Loucy (cell line): ENCODE measurements around the gene MSANTD4.

Experiments
- H2AFZ ChIP-seq: fragments of 200-600 bp; sonication (generic); 2 replicates; pipeline ENCODE4 v1.6.0; 2016; ENCODE audit warnings: antibody characterized with exemption, mild to moderate bottlenecking, low read length, moderate library complexity
- H3F3A ChIP-seq: fragments of 200-600 bp; 2 replicates; pipeline ENCODE4 v1.6.0; 2016; ENCODE audit warnings: antibody characterized with exemption, low read depth, mild to moderate bottlenecking
- H3K27me3 ChIP-seq: fragments of 200-600 bp; sonication (generic); 2 replicates; pipeline ENCODE4 v1.6.1; 2014; ENCODE audit warnings: low read length, mild to moderate bottlenecking; ENCODE audit not compliant: insufficient read depth, poor library complexity, severe bottlenecking
- H3K36me3 ChIP-seq: fragments of 200-600 bp; sonication (generic); 2 replicates; pipeline ENCODE4 v1.6.1; 2016; ENCODE audit warnings: low read length; ENCODE audit not compliant: insufficient read depth
- H3K4me1 ChIP-seq: fragments of 200-600 bp; sonication (generic); 2 replicates; pipeline ENCODE4 v1.5.1; 2014; ENCODE audit warnings: low read length, mild to moderate bottlenecking; ENCODE audit not compliant: insufficient read depth, poor library complexity, severe bottlenecking
- H3K4me2 ChIP-seq: fragments of 200-600 bp; sonication (generic); 2 replicates; pipeline ENCODE4 v1.6.0; 2014; ENCODE audit warnings: antibody characterized with exemption, low read length, low read depth, mild to moderate bottlenecking; ENCODE audit not compliant: poor library complexity, severe bottlenecking
- H3K4me3 ChIP-seq: fragments of 200-600 bp; sonication (generic); 2 replicates; pipeline ENCODE4 v1.5.1; 2014; ENCODE audit warnings: low read length, mild to moderate bottlenecking, mixed read lengths; ENCODE audit not compliant: poor library complexity, severe bottlenecking
- H3K79me2 ChIP-seq: fragments of 200-600 bp; sonication (generic); 2 replicates; pipeline ENCODE4 v1.6.1; 2014; ENCODE audit warnings: low read length; ENCODE audit not compliant: insufficient read depth
- H3K9ac ChIP-seq: fragments of 200-600 bp; sonication (generic); 2 replicates; pipeline ENCODE4 v1.6.0; 2014; ENCODE audit warnings: mild to moderate bottlenecking, low read depth, low read length, moderate library complexity; ENCODE audit not compliant: poor library complexity, severe bottlenecking
- H3K9me2 ChIP-seq: fragments of 200-600 bp; sonication (generic); replicated peaks from 2 replicates; pipeline ENCODE4 v1.6.1; 2016; ENCODE audit warnings: low read depth, low read length, mixed read lengths
- H3K9me3 ChIP-seq: fragments of 200-600 bp; sonication (generic); 2 replicates; pipeline ENCODE4 v1.6.1; 2014; ENCODE audit warnings: mild to moderate bottlenecking, antibody characterized with exemption, low read length, low read depth; ENCODE audit not compliant: insufficient read depth
- H4K20me1 ChIP-seq: fragments of 200-600 bp; sonication (generic); 2 replicates; pipeline ENCODE4 v1.6.0; 2014; ENCODE audit warnings: antibody characterized with exemption, low read length, mild to moderate bottlenecking; ENCODE audit not compliant: insufficient read depth, poor library complexity, severe bottlenecking
- EZH2phosphoT487 ChIP-seq: fragments of 200-600 bp; IDR thresholded peaks from 2 replicates; pipeline ENCODE4 v1.6.1; 2018; ENCODE audit warnings: antibody characterized with exemption, mild to moderate bottlenecking, moderate library complexity, borderline replicate concordance
- TF ChIP-seq, protein P1 (sequence below): fragments of 200-600 bp; sonication (generic); conservative IDR thresholded peaks from 2 replicates; pipeline ENCODE4 v1.5.1; 2014; ENCODE audit warnings: mild to moderate bottlenecking, antibody characterized with exemption, low read length

MSANTD4 gene

DNA sequence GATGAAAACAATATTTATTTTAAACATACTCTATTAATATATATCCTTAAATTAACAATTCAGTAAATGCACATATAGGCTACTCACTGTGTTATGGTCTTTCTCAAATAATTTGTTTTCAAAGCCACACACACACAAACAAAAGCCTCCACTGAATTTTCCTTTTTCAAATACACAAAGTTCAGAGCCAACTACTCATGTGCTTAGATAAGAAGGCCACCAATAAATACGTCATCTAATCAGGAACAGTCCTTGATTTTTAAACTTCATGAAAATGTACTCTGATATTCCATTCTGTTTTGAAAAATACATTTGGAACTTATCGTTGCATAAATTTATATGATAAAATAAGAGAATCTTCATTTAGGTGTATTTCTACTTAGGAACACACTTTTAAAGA lies 29.1 kb upstream of the MSANTD4 start:
- no peaks in the 10 kb centered on the region for H3K27me3 ChIP-seq
- H3K36me3 ChIP-seq, result no peaks in the 10 kb centered on the region
- H2AFZ ChIP-seq, result no peak overlapping the region
- TF ChIP-seq EZH2phosphoT487, result no peak
- TF ChIP-seq, protein P1, sequence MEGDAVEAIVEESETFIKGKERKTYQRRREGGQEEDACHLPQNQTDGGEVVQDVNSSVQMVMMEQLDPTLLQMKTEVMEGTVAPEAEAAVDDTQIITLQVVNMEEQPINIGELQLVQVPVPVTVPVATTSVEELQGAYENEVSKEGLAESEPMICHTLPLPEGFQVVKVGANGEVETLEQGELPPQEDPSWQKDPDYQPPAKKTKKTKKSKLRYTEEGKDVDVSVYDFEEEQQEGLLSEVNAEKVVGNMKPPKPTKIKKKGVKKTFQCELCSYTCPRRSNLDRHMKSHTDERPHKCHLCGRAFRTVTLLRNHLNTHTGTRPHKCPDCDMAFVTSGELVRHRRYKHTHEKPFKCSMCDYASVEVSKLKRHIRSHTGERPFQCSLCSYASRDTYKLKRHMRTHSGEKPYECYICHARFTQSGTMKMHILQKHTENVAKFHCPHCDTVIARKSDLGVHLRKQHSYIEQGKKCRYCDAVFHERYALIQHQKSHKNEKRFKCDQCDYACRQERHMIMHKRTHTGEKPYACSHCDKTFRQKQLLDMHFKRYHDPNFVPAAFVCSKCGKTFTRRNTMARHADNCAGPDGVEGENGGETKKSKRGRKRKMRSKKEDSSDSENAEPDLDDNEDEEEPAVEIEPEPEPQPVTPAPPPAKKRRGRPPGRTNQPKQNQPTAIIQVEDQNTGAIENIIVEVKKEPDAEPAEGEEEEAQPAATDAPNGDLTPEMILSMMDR, result no peak
- no peak overlapping the region for H3K9ac ChIP-seq
- H3K79me2 ChIP-seq, result no peaks in the 10 kb centered on the region
- H3K9me2 ChIP-seq, result no peaks in the 10 kb centered on the region
- H3F3A ChIP-seq, result no peaks in the 10 kb centered on the region
- no peak overlapping the region for H3K4me2 ChIP-seq
- H4K20me1 ChIP-seq, result no peaks in the 10 kb centered on the region
- H3K4me3 ChIP-seq, result no peak overlapping the region
- H3K9me3 ChIP-seq, result no peaks in the 10 kb centered on the region
- H3K4me1 ChIP-seq, result no peaks in the 10 kb centered on the region

DNA sequence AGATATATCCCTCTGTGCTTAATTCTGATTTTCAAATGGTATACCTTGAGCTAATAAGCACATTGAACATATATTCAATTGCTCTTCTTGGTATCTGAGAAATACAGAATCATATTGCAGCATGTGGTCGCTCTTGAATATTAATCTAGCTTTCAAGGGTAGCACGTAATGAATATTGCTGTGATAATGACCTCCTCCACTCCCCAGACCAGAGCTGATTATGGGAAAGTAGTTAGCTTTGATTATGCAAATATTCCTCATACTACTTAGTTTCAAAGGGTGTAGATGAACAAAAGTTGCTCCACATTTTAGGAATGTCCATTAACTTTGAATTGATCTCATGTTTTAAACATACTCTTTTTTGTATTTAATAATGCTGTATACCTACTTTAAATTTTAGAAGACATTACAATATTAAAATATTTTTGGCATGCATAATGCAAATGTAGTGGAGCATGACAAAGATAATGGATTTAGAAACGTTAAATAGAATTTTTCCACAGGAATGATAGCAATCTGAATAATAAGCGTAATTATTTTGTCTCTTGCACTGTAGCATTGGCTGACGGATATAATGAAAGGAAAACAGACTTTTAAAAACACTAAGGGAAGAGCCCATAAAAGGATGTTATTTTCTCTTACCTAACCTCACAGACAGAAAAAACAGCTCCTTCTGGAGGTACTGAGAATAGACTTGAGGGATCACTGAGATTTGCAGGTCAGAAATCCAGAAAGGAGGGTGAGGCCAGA lies 27.9 kb upstream of the MSANTD4 start:
- no peak overlapping the region for H2AFZ ChIP-seq
- H3K9ac ChIP-seq, result no peak overlapping the region
- no peak overlapping the region for H3K4me2 ChIP-seq
- no peaks in the 10 kb centered on the region for H3K4me1 ChIP-seq
- H3K9me3 ChIP-seq, result no peaks in the 10 kb centered on the region
- no peaks in the 10 kb centered on the region for H3K9me2 ChIP-seq
- no peaks in the 10 kb centered on the region for H3K79me2 ChIP-seq
- H3K36me3 ChIP-seq, result no peaks in the 10 kb centered on the region
- H4K20me1 ChIP-seq, result no peaks in the 10 kb centered on the region
- no peak overlapping the region for H3K4me3 ChIP-seq
- no peaks in the 10 kb centered on the region for H3K27me3 ChIP-seq
- TF ChIP-seq, protein P1, result no peak
- no peak for TF ChIP-seq EZH2phosphoT487
- no peaks in the 10 kb centered on the region for H3F3A ChIP-seq

DNA sequence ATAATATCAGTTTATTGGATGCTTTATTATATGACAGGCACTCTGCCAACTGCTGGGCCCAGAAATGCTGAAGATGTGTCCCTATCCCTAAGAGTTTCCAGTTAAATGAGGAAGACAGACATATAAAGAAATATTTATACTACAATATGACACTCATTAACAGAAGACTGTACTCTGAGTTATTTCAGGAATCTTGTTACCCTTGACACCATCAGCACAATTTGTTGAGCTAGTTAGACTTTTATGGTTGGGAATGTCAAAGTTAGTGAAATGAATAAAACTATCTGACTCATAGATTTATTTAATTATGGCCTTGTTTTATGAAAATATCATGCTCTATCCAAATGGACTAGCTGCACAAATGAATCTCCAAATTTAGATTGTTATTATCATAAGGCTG lies 25.6 kb upstream of the MSANTD4 start:
- no peaks in the 10 kb centered on the region for H3F3A ChIP-seq
- H3K27me3 ChIP-seq, result no peaks in the 10 kb centered on the region
- no peak overlapping the region for H3K4me3 ChIP-seq
- no peaks in the 10 kb centered on the region for H3K79me2 ChIP-seq
- H3K4me2 ChIP-seq, result no peak overlapping the region
- H3K9me2 ChIP-seq, result no peaks in the 10 kb centered on the region
- no peak overlapping the region for H3K9ac ChIP-seq
- no peaks in the 10 kb centered on the region for H3K9me3 ChIP-seq
- no peaks in the 10 kb centered on the region for H3K36me3 ChIP-seq
- H4K20me1 ChIP-seq, result no peaks in the 10 kb centered on the region
- no peaks in the 10 kb centered on the region for H3K4me1 ChIP-seq
- no peak for TF ChIP-seq EZH2phosphoT487
- TF ChIP-seq, protein P1, result no peak
- no peak overlapping the region for H2AFZ ChIP-seq
